SK-N-SH treated with all-trans-retinoic acid at 6 μM for 48 hours (cell line): Measurements from ENCODE around the gene VPS13A.

Experiments
- ATAC-seq: fragments of 200-7000 bp; cut with Tn5 transposase; 3 replicates; pipeline ENCODE4 v1.9.1; 2020; ENCODE audit warnings: mild to moderate bottlenecking, moderate library complexity
- BACH2 ChIP-seq: fragments of 250-450 bp; sonication (Bioruptor Pico); IDR thresholded peaks from 2 replicates; pipeline ENCODE4 v1.9.0; 2021; ENCODE audit warnings: mild to moderate bottlenecking, borderline replicate concordance
- CREB5 ChIP-seq: fragments of 250-450 bp; sonication (Bioruptor Pico); IDR thresholded peaks from 2 replicates; pipeline ENCODE4 v1.5.1; 2020; ENCODE audit warnings: low read depth, mild to moderate bottlenecking, moderate library complexity
- CSDC2 ChIP-seq: fragments of 250-450 bp; sonication (Bioruptor Pico); IDR thresholded peaks from 2 replicates; pipeline ENCODE4 v1.5.0; 2020; ENCODE audit warnings: mild to moderate bottlenecking, moderate library complexity
- CSRNP3 ChIP-seq: fragments of 250-450 bp; sonication (Bioruptor Pico); IDR thresholded peaks from 2 replicates; pipeline ENCODE4 v1.5.1; 2021; ENCODE audit warnings: mild to moderate bottlenecking, moderate library complexity
- ESRRG ChIP-seq: fragments of 250-450 bp; sonication (Bioruptor Pico); IDR thresholded peaks from 2 replicates; pipeline ENCODE4 v1.6.1; 2021; ENCODE audit warnings: mild to moderate bottlenecking
- GLIS3 ChIP-seq: fragments of 250-450 bp; sonication (Bioruptor Pico); IDR thresholded peaks from 2 replicates; pipeline ENCODE4 v1.5.0; 2020; ENCODE audit warnings: mild to moderate bottlenecking, moderate library complexity
- ISL1 ChIP-seq: fragments of 250-450 bp; sonication (Bioruptor Pico); IDR thresholded peaks from 2 replicates; pipeline ENCODE4 v2.1.2; 2022; ENCODE audit warnings: mild to moderate bottlenecking, moderate library complexity
- OSR1 ChIP-seq: fragments of 250-450 bp; sonication (Bioruptor Pico); IDR thresholded peaks from 2 replicates; pipeline ENCODE4 v1.8.0; 2022; ENCODE audit warnings: moderate library complexity, mild to moderate bottlenecking, inconsistent platforms
- PATZ1 ChIP-seq: fragments of 250-450 bp; sonication (Bioruptor Pico); IDR thresholded peaks from 2 replicates; pipeline ENCODE4 v1.8.0; 2020; ENCODE audit warnings: mild to moderate bottlenecking, moderate library complexity, borderline replicate concordance
- POU6F1 ChIP-seq: fragments of 250-450 bp; sonication (Bioruptor Pico); IDR thresholded peaks from 2 replicates; pipeline ENCODE4 v1.8.0; 2021; ENCODE audit warnings: low read depth, mild to moderate bottlenecking, moderate library complexity, borderline replicate concordance
- PPARA ChIP-seq: fragments of 250-450 bp; sonication (Bioruptor Pico); IDR thresholded peaks from 2 replicates; pipeline ENCODE4 v1.5.0; 2020; ENCODE audit warnings: mild to moderate bottlenecking, borderline replicate concordance
- RARB ChIP-seq: fragments of 250-450 bp; sonication (Bioruptor Pico); IDR thresholded peaks from 2 replicates; pipeline ENCODE4 v1.8.0; 2021; ENCODE audit warnings: mild to moderate bottlenecking, moderate library complexity
- TCF4 ChIP-seq: fragments of 250-450 bp; sonication (Bioruptor Pico); IDR thresholded peaks from 2 replicates; pipeline ENCODE4 v1.8.0; 2021; ENCODE audit warnings: mild to moderate bottlenecking, moderate library complexity, borderline replicate concordance
- TOX ChIP-seq: fragments of 250-450 bp; sonication (Bioruptor Pico); IDR thresholded peaks from 2 replicates; pipeline ENCODE4 v1.8.0; 2021; ENCODE audit warnings: mild to moderate bottlenecking, moderate library complexity, borderline replicate concordance
- TSHZ2 ChIP-seq: fragments of 250-450 bp; sonication (Bioruptor Pico); IDR thresholded peaks from 2 replicates; pipeline ENCODE4 v1.5.0; 2020; ENCODE audit warnings: mild to moderate bottlenecking, moderate library complexity
- ZFP3 ChIP-seq: fragments of 250-450 bp; sonication (Bioruptor Pico); IDR thresholded peaks from 2 replicates; pipeline ENCODE4 v1.5.0; 2020; ENCODE audit warnings: mild to moderate bottlenecking, moderate library complexity
- ZNF8 ChIP-seq: fragments of 450-650 bp; formaldehyde crosslinking; IDR thresholded peaks from 2 replicates; pipeline ENCODE4 v1.5.0; 2020; ENCODE audit warnings: mild to moderate bottlenecking, moderate library complexity

Gene VPS13A

GRCh38 chr9:77460938-77461337 is 283.6 kb downstream of the VPS13A start:
- no peak for ATAC-seq
- no peak for TF ChIP-seq PPARA (CRISPR knock-in tag)
- TF ChIP-seq CSDC2 (CRISPR knock-in tag): no peak
- TF ChIP-seq ZFP3 (CRISPR knock-in tag): no peak
- TF ChIP-seq TSHZ2: no peak
- no peak for TF ChIP-seq TCF4 (CRISPR knock-in tag)
- TF ChIP-seq ISL1 (CRISPR knock-in tag): no peak
- no peak for TF ChIP-seq CREB5 (CRISPR knock-in tag)
- no peak for TF ChIP-seq CSRNP3 (CRISPR knock-in tag)
- TF ChIP-seq BACH2: no peak
- no peak for TF ChIP-seq PATZ1 (CRISPR knock-in tag)
- TF ChIP-seq ZNF8 (CRISPR knock-in tag): no peak
- TF ChIP-seq GLIS3 (CRISPR knock-in tag): no peak
- TF ChIP-seq ESRRG (CRISPR knock-in tag): no peak
- no peak for TF ChIP-seq TOX (CRISPR knock-in tag)
- no peak for TF ChIP-seq POU6F1 (CRISPR knock-in tag)

- TF ChIP-seq PATZ1 (CRISPR knock-in tag) (no peak), CSRNP3 (CRISPR knock-in tag) (no peak), OSR1 (CRISPR knock-in tag) (no peak), RARB (no peak), GLIS3 (CRISPR knock-in tag) (no peak), ISL1 (CRISPR knock-in tag) (no peak), TSHZ2 (no peak), PPARA (CRISPR knock-in tag) (no peak)
- no peak for ATAC-seq
Observed at GRCh38 chr9:77462066-77462465, 284.7 kb downstream of the VPS13A start.
